Right atrium auricular region (tissue), 2 donors: ENCODE results near the gene GDI1. TPM values are rescaled to one million over a fixed set of nuclear protein-coding genes. Genes with fewer than 3 reads are reported as not detected.
"Not testable (repeated sequence)": the region's sequence is repeated elsewhere in the genome, so short reads cannot be mapped to it uniquely, and the experiment has no call there.

ENCODE experiments used
- DNase-seq: peaks from one replicate; pipeline ENCODE4 v3.0.0-alpha.2; 2019; ENCODE audit warnings: low spot score
- H3K27ac ChIP-seq, 2 donors: fragments of 200-600 bp; sonication (generic); 1 replicate in 1 of 2; 2 replicates in 1 of 2; pipeline ENCODE4 v1.5.1; 2016 to 2019
- H3K27me3 ChIP-seq, 2 donors: fragments of 200-600 bp; sonication (generic); one replicate each; pipeline versions ENCODE4 v1.5.1 to v1.6.0; 2017 to 2019
- H3K36me3 ChIP-seq: fragments of 200-600 bp; sonication (generic); one replicate; pipeline ENCODE4 v1.5.1; 2016
- H3K4me1 ChIP-seq, 2 donors: fragments of 200-600 bp; sonication (generic); one replicate each; pipeline versions ENCODE4 v1.5.1 to v1.6.0; 2017 to 2019
- H3K4me3 ChIP-seq, 2 donors: fragments of 200-600 bp; sonication (generic); 1 replicate in 1 of 2; 2 replicates in 1 of 2; pipeline ENCODE4 v1.5.1; 2017 to 2019; ENCODE audit warnings: mild to moderate bottlenecking in 1 of 2, moderate library complexity in 1 of 2
- H3K9me3 ChIP-seq, 2 donors: fragments of 200-600 bp; sonication (generic); one replicate each; pipeline ENCODE4 v1.5.1; 2019
- total RNA-seq, 2 donors: library from RNA; depleted of rRNA; stranded (reverse); fragments of >200 nt; gene quantifications; one replicate each; pipeline ENCODE4 v1.1.0, GENCODE V29; 2016
- TF ChIP-seq, protein P1 (sequence below), 2 donors: fragments of 200-600 bp; sonication (generic); IDR thresholded peaks; one replicate each; pipeline ENCODE4 v1.5.1; 2019; ENCODE audit warnings: antibody characterized with exemption in 2 of 2

GDI1 gene
- total RNA-seq, 2 donors from 2014 or later = 73.8 to 116 TPM

DNA sequence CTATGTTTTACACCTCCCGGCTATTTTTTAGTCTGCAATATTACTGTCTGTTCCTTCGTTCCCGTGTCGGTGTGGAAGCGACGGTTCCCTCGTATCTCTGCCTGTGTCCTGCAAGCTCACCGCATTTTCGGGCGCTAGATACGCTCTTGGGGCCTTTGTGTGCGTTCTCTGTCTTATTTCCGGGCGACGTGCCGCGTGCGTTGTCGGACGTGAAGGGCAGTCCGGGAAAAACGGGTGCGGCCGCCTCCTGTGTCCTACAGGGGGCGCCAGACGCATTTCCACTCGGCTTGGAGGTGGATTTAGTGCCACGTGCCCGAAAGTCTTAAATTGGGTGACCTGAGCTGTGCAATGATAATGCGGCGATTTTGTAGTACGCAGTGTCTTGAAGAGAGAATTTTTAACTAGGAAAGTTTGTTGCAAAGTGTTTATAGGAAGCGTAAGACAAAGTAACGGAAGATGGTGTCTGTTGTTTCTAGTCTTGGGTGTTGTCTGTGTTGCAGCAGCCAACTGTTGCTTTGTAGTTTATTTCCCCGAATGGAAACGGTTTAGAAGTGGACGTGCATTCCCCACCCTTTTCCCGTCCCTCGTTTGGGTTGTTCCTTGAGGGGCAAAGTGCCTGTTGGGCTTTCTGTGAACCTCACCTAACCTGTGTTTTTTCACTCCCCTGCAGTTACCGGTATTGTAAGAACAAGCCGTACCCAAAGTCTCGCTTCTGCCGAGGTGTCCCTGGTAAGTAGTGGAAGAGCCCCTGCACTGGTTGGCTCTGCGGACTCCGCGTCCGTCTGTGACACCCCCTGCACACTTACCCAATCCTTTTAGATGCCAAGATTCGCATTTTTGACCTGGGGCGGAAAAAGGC is 38.1 kb upstream of the GDI1 start:
- Histone ChIP-seq H3K4me1 (peaks cover 0 to 18% of the 10 kb centered on the region in 2 donors), H3K27ac (peak overlapping the region; percentile 89 to 99), H3K36me3 (peaks cover 27% of the 10 kb centered on the region), H3K4me3 (peak overlapping the region; percentile 59 to 76), H3K9me3 (no peaks in the 10 kb centered on the region), H3K27me3 (no peaks in the 10 kb centered on the region)
- peak; percentile 88 for DNase-seq
- TF ChIP-seq, protein P1, sequence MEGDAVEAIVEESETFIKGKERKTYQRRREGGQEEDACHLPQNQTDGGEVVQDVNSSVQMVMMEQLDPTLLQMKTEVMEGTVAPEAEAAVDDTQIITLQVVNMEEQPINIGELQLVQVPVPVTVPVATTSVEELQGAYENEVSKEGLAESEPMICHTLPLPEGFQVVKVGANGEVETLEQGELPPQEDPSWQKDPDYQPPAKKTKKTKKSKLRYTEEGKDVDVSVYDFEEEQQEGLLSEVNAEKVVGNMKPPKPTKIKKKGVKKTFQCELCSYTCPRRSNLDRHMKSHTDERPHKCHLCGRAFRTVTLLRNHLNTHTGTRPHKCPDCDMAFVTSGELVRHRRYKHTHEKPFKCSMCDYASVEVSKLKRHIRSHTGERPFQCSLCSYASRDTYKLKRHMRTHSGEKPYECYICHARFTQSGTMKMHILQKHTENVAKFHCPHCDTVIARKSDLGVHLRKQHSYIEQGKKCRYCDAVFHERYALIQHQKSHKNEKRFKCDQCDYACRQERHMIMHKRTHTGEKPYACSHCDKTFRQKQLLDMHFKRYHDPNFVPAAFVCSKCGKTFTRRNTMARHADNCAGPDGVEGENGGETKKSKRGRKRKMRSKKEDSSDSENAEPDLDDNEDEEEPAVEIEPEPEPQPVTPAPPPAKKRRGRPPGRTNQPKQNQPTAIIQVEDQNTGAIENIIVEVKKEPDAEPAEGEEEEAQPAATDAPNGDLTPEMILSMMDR (IDR thresholded peaks at IDR 0.05) = peak; percentile 57 to 85

DNA sequence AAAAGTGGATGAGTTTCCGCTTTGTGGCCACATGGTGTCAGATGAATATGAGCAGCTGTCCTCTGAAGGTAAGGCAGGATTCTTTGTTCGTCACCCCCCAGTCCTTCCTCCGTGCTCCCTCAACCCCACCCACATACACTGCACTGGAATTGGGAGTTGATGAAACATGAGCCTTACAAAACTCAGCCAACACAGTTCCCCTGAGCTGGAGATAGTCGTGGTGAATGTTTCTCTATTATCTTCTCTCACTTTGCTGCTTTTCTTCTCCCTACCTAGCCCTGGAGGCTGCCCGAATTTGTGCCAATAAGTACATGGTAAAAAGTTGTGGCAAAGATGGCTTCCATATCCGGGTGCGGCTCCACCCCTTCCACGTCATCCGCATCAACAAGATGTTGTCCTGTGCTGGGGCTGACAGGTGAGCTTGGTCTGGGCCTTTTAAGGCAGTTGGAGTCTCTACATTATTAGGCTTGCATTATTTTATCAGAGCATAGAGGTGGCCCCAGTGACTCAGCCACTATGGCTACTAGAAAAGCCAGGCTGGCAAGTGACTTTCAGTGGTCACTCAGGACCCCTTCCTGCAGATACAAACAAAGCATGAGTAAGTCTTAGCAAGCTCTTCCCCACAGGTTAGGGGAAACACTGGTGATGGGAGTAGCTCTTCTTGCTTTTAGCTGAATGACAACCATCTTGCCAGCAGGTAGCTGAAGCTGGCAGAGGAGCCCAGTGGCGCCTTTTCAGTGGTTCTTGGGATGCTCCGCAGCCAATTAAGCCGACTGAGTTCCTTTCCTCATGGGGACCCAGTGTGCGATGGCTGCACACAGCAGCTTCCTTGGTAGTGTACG is 37.2 kb upstream of the GDI1 start:
- no peaks in the 10 kb centered on the region for H3K27me3 ChIP-seq
- H3K4me3 ChIP-seq = peak overlapping the region; percentile 59 to 76
- H3K27ac ChIP-seq = peak overlapping the region; percentile 89 to 99
- DNase-seq = no peak
- TF ChIP-seq, protein P1 (IDR thresholded peaks at IDR 0.05) = no peak
- H3K9me3 ChIP-seq = no peaks in the 10 kb centered on the region
- H3K4me1 ChIP-seq = peaks cover 0 to 18% of the 10 kb centered on the region in 2 donors
- H3K36me3 ChIP-seq = peaks cover 27% of the 10 kb centered on the region

- H3K9me3 ChIP-seq, H3K27ac ChIP-seq, DNase-seq, H3K27me3 ChIP-seq, H3K4me3 ChIP-seq: not testable (repeated sequence)
- Histone ChIP-seq H3K4me1 (peaks cover 0 to 18% of the 10 kb centered on the region in 2 donors), H3K36me3 (peaks cover 27% of the 10 kb centered on the region)
Observed at GRCh38 chrX:154400369-154400817, 36.6 kb upstream of the GDI1 start.

DNA sequence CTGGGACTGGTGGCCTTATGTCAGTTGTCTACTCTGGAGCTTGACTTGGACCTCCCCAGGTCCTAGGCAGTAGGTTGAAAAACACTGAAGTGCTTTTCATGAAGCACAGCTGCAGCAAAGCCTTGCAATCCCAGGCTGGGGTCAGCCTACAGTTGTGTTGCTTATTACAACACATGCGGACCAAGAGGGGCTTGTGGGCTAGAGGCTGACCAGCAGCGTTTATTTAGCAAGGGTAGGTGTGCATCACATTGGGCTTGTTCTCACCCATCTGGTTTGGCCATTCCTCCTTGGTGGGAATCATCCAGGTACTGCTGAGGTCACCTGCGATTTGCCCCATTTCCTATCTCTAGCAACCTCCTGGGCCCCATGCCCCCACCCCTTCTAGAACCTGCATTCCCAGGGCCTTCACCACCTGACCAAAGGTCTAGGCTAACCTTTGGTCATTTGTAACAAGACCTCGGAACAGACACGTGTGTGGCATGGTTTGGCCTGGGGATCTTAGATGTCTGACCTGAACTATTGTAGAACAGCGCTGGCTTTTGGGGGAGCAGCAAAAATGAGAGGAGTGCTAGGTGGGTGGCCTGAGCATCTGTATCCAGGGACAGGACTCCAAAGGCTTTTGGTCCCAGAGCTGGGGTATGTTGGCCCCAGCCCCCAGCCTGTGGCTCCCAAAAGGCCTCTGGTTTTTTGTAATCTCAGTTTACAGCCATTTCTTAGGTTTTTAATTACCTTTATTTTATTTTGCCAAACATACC is 35.7 kb upstream of the GDI1 start:
- Histone ChIP-seq H3K27ac (no peak overlapping the region), H3K36me3 (peaks cover 27% of the 10 kb centered on the region), H3K4me3 (no peak overlapping the region), H3K4me1 (peaks cover 0 to 18% of the 10 kb centered on the region in 2 donors), H3K27me3 (no peaks in the 10 kb centered on the region), H3K9me3 (no peaks in the 10 kb centered on the region)
- DNase-seq = no peak
- TF ChIP-seq, protein P1 (IDR thresholded peaks at IDR 0.05) = no peak

DNA sequence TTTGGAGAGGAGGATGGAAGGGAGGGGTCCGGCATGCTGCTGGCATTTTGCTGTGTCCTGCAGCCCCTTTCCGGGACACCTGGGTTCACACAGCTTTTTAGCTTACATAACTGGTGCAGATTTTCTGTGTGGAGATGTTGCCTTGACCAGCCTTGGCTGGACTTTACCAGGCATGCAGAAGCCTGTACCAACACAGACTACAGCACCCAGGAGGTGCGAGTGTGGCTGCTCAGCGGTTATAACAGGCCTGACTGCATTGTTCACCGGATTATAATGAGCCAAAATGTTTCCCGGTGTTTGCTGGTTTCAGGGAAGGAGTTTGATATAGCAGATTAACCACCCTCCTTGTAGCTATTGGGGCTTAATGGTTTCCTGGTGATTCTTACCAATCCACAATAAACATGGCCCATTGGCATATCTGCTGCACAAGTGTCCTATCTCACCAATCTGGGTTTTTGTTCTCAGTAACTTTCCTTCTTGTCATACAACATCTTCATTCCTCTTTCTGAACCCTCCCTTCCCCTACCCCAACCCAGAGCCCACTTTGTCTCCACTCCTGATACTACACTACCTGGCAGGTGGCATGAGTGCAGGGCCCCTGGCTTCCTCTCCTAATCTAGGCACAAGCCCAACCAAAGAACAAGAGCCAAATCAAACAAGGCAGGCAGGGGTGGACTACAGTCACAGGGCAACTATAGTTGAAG is 34.9 kb upstream of the GDI1 start:
- Histone ChIP-seq H3K27me3 (no peaks in the 10 kb centered on the region), H3K4me3 (no peak overlapping the region), H3K4me1 (peaks cover 0 to 14% of the 10 kb centered on the region in 2 donors), H3K36me3 (peaks cover 27% of the 10 kb centered on the region), H3K27ac (no peak overlapping the region), H3K9me3 (no peaks in the 10 kb centered on the region)
- DNase-seq = no peak
- TF ChIP-seq, protein P1 (IDR thresholded peaks at IDR 0.05) = no peak
